Measurements from ENCODE around the gene CRIP2. TPM values are rescaled to one million over a fixed set of nuclear protein-coding genes. Genes with fewer than 3 reads are reported as not detected.
A peak's percentile ranks its signal among the peaks of the same experiment; 100 is the strongest.

CRIP2 gene
- total and polyA plus RNA-seq, 9 of the 15 experiments (the other 6 are each of a cell fraction or from before 2014, with no cell fraction given): 0.18 to 2.0 (median 0.69) TPM; not detected in 1

GRCh38 chr14:105490572-105491365 lies 16.1 kb downstream of the CRIP2 start, which contains the start of gene TEDC1 (continued):
- peak; percentile 81 for TF ChIP-seq ZNF584 (CRISPR knock-in tag; IDR thresholded peaks at IDR 0.05; ENCODE audit: low read depth)
- TF ChIP-seq ZNF766 (CRISPR knock-in tag; conservative IDR thresholded peaks at IDR 0.05): peak; percentile 45; the same call in 1 of the 2 replicates
- no peak for TF ChIP-seq RFX5 (IDR thresholded peaks at IDR 0.05; ENCODE audit: low read depth, low read length)
- TF ChIP-seq CXXC5 (CRISPR knock-in tag; IDR thresholded peaks at IDR 0.05): peak; percentile 89
- TF ChIP-seq TGIF2 (CRISPR knock-in tag; IDR thresholded peaks at IDR 0.05): no peak
- TF ChIP-seq FOXM1 (IDR thresholded peaks at IDR 0.05; ENCODE audit: low read depth): peak; percentile 31; the same call in 1 of the 2 replicates
- no peak for TF ChIP-seq FOXM1 (CRISPR knock-in tag; IDR thresholded peaks at IDR 0.05; ENCODE audit: low read depth)
- 0 out of 2 replicates have a peak, but pooled peaks have one; percentile 20 for TF ChIP-seq SOX6 (IDR thresholded peaks at IDR 0.05)
- peak; percentile 98 for TF ChIP-seq ZNF395 (CRISPR knock-in tag; IDR thresholded peaks at IDR 0.05)
- TF ChIP-seq USF2 (CRISPR knock-in tag; IDR thresholded peaks at IDR 0.05): no peak
- TF ChIP-seq SIN3B (IDR thresholded peaks at IDR 0.05; ENCODE audit: low read depth): peak; percentile 84; the same call in 1 of the 2 replicates
- no peak for TF ChIP-seq ZNF184 (CRISPR knock-in tag; IDR thresholded peaks at IDR 0.05)
- TF ChIP-seq, protein P1, sequence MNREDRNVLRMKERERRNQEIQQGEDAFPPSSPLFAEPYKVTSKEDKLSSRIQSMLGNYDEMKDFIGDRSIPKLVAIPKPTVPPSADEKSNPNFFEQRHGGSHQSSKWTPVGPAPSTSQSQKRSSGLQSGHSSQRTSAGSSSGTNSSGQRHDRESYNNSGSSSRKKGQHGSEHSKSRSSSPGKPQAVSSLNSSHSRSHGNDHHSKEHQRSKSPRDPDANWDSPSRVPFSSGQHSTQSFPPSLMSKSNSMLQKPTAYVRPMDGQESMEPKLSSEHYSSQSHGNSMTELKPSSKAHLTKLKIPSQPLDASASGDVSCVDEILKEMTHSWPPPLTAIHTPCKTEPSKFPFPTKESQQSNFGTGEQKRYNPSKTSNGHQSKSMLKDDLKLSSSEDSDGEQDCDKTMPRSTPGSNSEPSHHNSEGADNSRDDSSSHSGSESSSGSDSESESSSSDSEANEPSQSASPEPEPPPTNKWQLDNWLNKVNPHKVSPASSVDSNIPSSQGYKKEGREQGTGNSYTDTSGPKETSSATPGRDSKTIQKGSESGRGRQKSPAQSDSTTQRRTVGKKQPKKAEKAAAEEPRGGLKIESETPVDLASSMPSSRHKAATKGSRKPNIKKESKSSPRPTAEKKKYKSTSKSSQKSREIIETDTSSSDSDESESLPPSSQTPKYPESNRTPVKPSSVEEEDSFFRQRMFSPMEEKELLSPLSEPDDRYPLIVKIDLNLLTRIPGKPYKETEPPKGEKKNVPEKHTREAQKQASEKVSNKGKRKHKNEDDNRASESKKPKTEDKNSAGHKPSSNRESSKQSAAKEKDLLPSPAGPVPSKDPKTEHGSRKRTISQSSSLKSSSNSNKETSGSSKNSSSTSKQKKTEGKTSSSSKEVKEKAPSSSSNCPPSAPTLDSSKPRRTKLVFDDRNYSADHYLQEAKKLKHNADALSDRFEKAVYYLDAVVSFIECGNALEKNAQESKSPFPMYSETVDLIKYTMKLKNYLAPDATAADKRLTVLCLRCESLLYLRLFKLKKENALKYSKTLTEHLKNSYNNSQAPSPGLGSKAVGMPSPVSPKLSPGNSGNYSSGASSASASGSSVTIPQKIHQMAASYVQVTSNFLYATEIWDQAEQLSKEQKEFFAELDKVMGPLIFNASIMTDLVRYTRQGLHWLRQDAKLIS (CRISPR knock-in tag; IDR thresholded peaks at IDR 0.05): no peak
- TF ChIP-seq ZFPM2 (CRISPR knock-in tag; IDR thresholded peaks at IDR 0.05): no peak
- TF ChIP-seq, protein P2, sequence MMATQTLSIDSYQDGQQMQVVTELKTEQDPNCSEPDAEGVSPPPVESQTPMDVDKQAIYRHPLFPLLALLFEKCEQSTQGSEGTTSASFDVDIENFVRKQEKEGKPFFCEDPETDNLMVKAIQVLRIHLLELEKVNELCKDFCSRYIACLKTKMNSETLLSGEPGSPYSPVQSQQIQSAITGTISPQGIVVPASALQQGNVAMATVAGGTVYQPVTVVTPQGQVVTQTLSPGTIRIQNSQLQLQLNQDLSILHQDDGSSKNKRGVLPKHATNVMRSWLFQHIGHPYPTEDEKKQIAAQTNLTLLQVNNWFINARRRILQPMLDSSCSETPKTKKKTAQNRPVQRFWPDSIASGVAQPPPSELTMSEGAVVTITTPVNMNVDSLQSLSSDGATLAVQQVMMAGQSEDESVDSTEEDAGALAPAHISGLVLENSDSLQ (IDR thresholded peaks at IDR 0.05): peak; percentile 83
- no peak for TF ChIP-seq NR0B1 (IDR thresholded peaks at IDR 0.05; ENCODE audit: partially characterized antibody)
- no peak for TF ChIP-seq FOXJ3 (CRISPR knock-in tag; IDR thresholded peaks at IDR 0.05)
- TF ChIP-seq ERF (CRISPR knock-in tag; IDR thresholded peaks at IDR 0.05): no peak
- no peak for TF ChIP-seq NR1H2 (CRISPR knock-in tag; IDR thresholded peaks at IDR 0.05)
- peak in 1 of 2 experiments; percentile 93; a peak in 2 of 4 replicates for TF ChIP-seq TRIM24 (IDR thresholded peaks at IDR 0.05)
